K562 (cell line): ENCODE results near the gene SERPINA1. TPM values are rescaled to one million over a fixed set of nuclear protein-coding genes. Genes with fewer than 3 reads are reported as not detected.

ENCODE experiments used
- ATAC-seq: fragments of 200-7000 bp; cut with Tn5 transposase; 3 replicates; pipeline ENCODE4 v1.9.1; 2020; ENCODE audit warnings: moderate library complexity
- BruUV-seq: library from RNA; stranded (reverse); fragments of 400-500 nt; replicated peaks from 2 replicates; lab custom pipeline; 2021; lab: Mats Ljungman, UMichigan
- CTCF ChIA-PET: fragments of 300-600 bp; formaldehyde crosslinking; extraction: SDS; loops from one replicate; lab custom pipeline; 2021; ENCODE audit warnings: low intra/inter-chr PET ratio; lab: Yijun Ruan, JAX
- POLR2A ChIA-PET: fragments of 300-600, 350-650 bp; sonication (Branson Sonifier 250); formaldehyde crosslinking; extraction: SDS; loops from one replicate; lab custom pipeline; 2021; ENCODE audit warnings: antibody characterized with exemption, inconsistent platforms; lab: Yijun Ruan, JAX
- DNase-seq, 4 experiments: peaks; one replicate each; pipeline versions ENCODE4 v3.0.0 to v3.0.0-alpha.2; 2011 to 2018; ENCODE audit warnings: low spot score in 3 of 4, mixed read lengths in 3 of 4; ENCODE audit errors: extremely low read depth in 1 of 4
- FAIRE-seq: peaks from 2 replicates; lab custom pipeline; 2011; peaks lifted over from hg19 to GRCh38; lab: Jason Lieb, UNC
- H2AFZ ChIP-seq: 2 replicates; pipeline ENCODE4 v1.6.0; 2011; ENCODE audit warnings: low read depth, low read length, control low read depth, inconsistent platforms
- H3K27ac ChIP-seq: fragments of 200-600 bp; 3 replicates; pipeline ENCODE4 v1.8.0; 2011; ENCODE audit warnings: low read depth, mild to moderate bottlenecking, control low read depth, inconsistent platforms, low read length, moderate library complexity, mixed read lengths; ENCODE audit errors: extremely low read depth
- H3K27me3 ChIP-seq, 2 experiments: fragments of 300-600 bp in 1 of 2; 2 replicates in 1 of 2; 3 replicates in 1 of 2; pipeline versions ENCODE4 v1.6.0 to v1.8.0; 2011; ENCODE audit warnings: inconsistent platforms in 2 of 2, low read length in 2 of 2, mild to moderate bottlenecking in 1 of 2, mixed read lengths in 1 of 2, moderate library complexity in 1 of 2; ENCODE audit not compliant: control insufficient read depth in 2 of 2, insufficient read depth in 2 of 2
- H3K36me3 ChIP-seq: fragments of 300-600 bp; 3 replicates; pipeline ENCODE4 v1.8.0; 2011; ENCODE audit warnings: mild to moderate bottlenecking, low read length, inconsistent platforms; ENCODE audit not compliant: control insufficient read depth, insufficient read depth
- H3K4me1 ChIP-seq, 2 experiments: fragments of 200-600 bp in 1 of 2; replicated peaks in 1 of 2; 2 replicates in 1 of 2; 3 replicates in 1 of 2; pipeline versions ENCODE4 v1.5.1 to v1.8.0; 2011; ENCODE audit warnings: inconsistent platforms in 2 of 2, low read length in 2 of 2, mild to moderate bottlenecking in 1 of 2, mixed read lengths in 1 of 2, moderate library complexity in 1 of 2; ENCODE audit not compliant: control insufficient read depth in 2 of 2, insufficient read depth in 2 of 2
- H3K4me2 ChIP-seq: 2 replicates; pipeline ENCODE4 v1.6.1; 2011; ENCODE audit warnings: low read length, control low read depth, inconsistent platforms, mixed read lengths; ENCODE audit not compliant: insufficient read depth
- H3K4me3 ChIP-seq: fragments of 200-600 bp; sonication (generic), shearing (Covaris generic); 2 replicates; pipeline ENCODE4 v1.5.1; 2016; ENCODE audit warnings: control low read depth, inconsistent platforms
- H3K79me2 ChIP-seq: fragments of 200-600 bp; 3 replicates; pipeline ENCODE4 v1.8.0; 2011; ENCODE audit warnings: low read length, inconsistent platforms; ENCODE audit not compliant: control insufficient read depth, insufficient read depth
- H3K9ac ChIP-seq, 2 experiments: 2 replicates each; pipeline versions ENCODE4 v1.6.0 to v1.6.1; 2011; ENCODE audit warnings: low read depth in 2 of 2, low read length in 2 of 2, control low read depth in 1 of 2, inconsistent platforms in 1 of 2, mild to moderate bottlenecking in 1 of 2, mixed read lengths in 1 of 2; ENCODE audit not compliant: insufficient read depth in 1 of 2
- H3K9me1 ChIP-seq: one replicate; pipeline ENCODE4 v1.6.0; 2011; ENCODE audit warnings: inconsistent platforms, mild to moderate bottlenecking, low read length, moderate library complexity; ENCODE audit not compliant: control insufficient read depth, insufficient read depth
- H3K9me3 ChIP-seq: replicated peaks from 2 replicates; pipeline ENCODE4 v1.5.1; 2011; ENCODE audit warnings: low read depth, low read length, inconsistent platforms; ENCODE audit not compliant: control insufficient read depth, insufficient read depth
- H4K20me1 ChIP-seq: replicated peaks from 2 replicates; pipeline ENCODE4 v1.6.1; 2011; ENCODE audit warnings: low read length, inconsistent platforms, mixed read lengths; ENCODE audit not compliant: control insufficient read depth, insufficient read depth
- ASH1L ChIP-seq: fragments of 450-650 bp; IDR thresholded peaks from 2 replicates; pipeline ENCODE4 v1.6.1; 2018; ENCODE audit warnings: borderline replicate concordance, mild to moderate bottlenecking, low read depth; ENCODE audit not compliant: partially characterized antibody
- GABPA ChIP-seq: fragments of 200-800 bp; sonication (Bioruptor generic); conservative IDR thresholded peaks from 2 replicates; pipeline ENCODE4 v1.6.1; 2016; ENCODE audit warnings: low read depth, missing genetic modification characterization, missing compliant biosample characterization
- GTF2E2 ChIP-seq: fragments of 200-800 bp; sonication (Bioruptor generic); IDR thresholded peaks from 2 replicates; pipeline ENCODE4 v1.6.1; 2016; ENCODE audit warnings: missing genetic modification characterization, missing compliant biosample characterization
- NR2F6 ChIP-seq: fragments of 450-650 bp; formaldehyde crosslinking; IDR thresholded peaks from 2 replicates; pipeline ENCODE4 v1.4.0; 2020; ENCODE audit warnings: mild to moderate bottlenecking
- UBTF ChIP-seq, 2 experiments: IDR thresholded peaks; 2 replicates each; pipeline ENCODE4 v1.6.1; 2012; ENCODE audit warnings: improper control_type of control experiment in 2 of 2, low read depth in 2 of 2, low read length in 2 of 2, borderline replicate concordance in 1 of 2
- ZBTB1 ChIP-seq: sonication (generic); formaldehyde crosslinking; IDR thresholded peaks from 2 replicates; pipeline ENCODE4 v1.8.1; 2023; ENCODE audit warnings: missing genetic modification reagents, low read depth, mild to moderate bottlenecking, borderline replicate concordance
- ZNF224 ChIP-seq: sonication (generic); formaldehyde crosslinking; IDR thresholded peaks from 2 replicates; pipeline ENCODE4 v1.8.0; 2022; ENCODE audit warnings: mild to moderate bottlenecking, missing genetic modification reagents
- WGBS: fragments of 100-300 bp; shearing (Covaris generic); methylation state at CpG from one replicate; pipeline ENCODE4 v1.1.6; 2016; ENCODE audit warnings: low coverage, mixed read lengths; ENCODE audit not compliant: insufficient coverage; ENCODE audit errors: missing lambda C conversion rate; 5-methylcytosine and 5-hydroxymethylcytosine counted together
- in situ Hi-C: fragments of 300-500 bp; cut with MboI; formaldehyde crosslinking; loops from 4 replicates; pipeline ENCODE4 v1.15.0; 2018; ENCODE audit warnings: inconsistent platforms, mixed read lengths
- intact Hi-C: fragments of 100-400 bp; cut with micrococcal nuclease; formaldehyde crosslinking; loops from 2 replicates; pipeline ENCODE4 v1.14.2; 2022
- polyA plus RNA-seq, 8 experiments: library from polyadenylated mRNA; depleted of rRNA in 4 of 8; stranded (reverse) in 5 of 8; unstranded in 3 of 8; fragments of >200 nt; fragmentation: Nextera tagmentation in 2 of 8; fragmentation: Illumina TruSeq in 1 of 8; extraction: Ambion mirVana in 2 of 8; extraction: Trizol in 1 of 8; gene quantifications; 2 replicates each; pipeline versions ENCODE4 v1.2.1 to v1.2.3, GENCODE V29; 2011 to 2014; ENCODE audit warnings: inconsistent platforms in 1 of 8, missing spikeins in 1 of 8
- total RNA-seq, 7 experiments: library from RNA; depleted of rRNA in 6 of 7; stranded (reverse); fragments of >200 nt in 6 of 7; fragmentation: Illumina TruSeq in 2 of 7; extraction: Trizol in 2 of 7; gene quantifications; 2 replicates each; pipeline versions ENCODE4 v1.2.1 to v1.2.3, GENCODE V29; 2011 to 2021; ENCODE audit warnings: low replicate concordance in 1 of 7
- TF ChIP-seq, protein P1 (sequence below): fragments of 200-800 bp; sonication (Bioruptor generic); IDR thresholded peaks from 2 replicates; pipeline ENCODE4 v1.6.1; 2017; ENCODE audit warnings: missing genetic modification characterization, missing compliant biosample characterization
- TF ChIP-seq, protein P2 (sequence below), 3 experiments: IDR thresholded peaks in 2 of 3; conservative IDR thresholded peaks in 1 of 3; 2 replicates each; pipeline ENCODE4 v1.5.1; 2011 to 2012; ENCODE audit warnings: low read length in 3 of 3, mild to moderate bottlenecking in 3 of 3, control low read depth in 2 of 3, improper control_type of control experiment in 1 of 3, inconsistent platforms in 1 of 3, low read depth in 1 of 3, mixed read lengths in 1 of 3, moderate library complexity in 1 of 3; ENCODE audit not compliant: insufficient read depth in 2 of 3

The SERPINA1 gene
- total and polyA plus RNA-seq, 9 of the 15 experiments (the other 6 are each of a cell fraction or from before 2014, with no cell fraction given), result 4.1 TPM; not detected in 8

DNA sequence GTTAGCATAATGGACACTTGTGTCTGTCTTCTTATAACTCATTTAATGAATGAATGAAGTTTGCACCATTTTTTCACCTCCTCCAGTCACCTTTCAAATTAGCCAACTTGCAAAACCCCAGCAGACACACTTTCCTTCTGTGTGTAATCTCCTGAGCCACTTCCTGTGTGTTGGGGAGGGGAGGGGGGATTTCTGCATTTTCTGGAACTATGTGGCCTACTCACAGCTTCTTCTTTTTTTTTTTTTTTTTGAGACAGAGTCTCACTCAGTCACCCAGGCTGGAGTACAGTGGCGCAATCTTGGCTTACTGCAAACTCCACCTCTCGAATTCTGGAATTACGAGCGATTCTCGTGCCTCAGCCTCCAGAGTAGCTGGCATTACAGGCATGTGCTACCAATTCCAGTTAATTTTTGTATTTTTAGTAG lies 4.1 kb upstream of the SERPINA1 start (continued):
- TF ChIP-seq GABPA (tag) (peak; percentile 59), ASH1L (no peak), ZNF224 (CRISPR knock-in tag) (no peak), NR2F6 (no peak)
- TF ChIP-seq, protein P1, sequence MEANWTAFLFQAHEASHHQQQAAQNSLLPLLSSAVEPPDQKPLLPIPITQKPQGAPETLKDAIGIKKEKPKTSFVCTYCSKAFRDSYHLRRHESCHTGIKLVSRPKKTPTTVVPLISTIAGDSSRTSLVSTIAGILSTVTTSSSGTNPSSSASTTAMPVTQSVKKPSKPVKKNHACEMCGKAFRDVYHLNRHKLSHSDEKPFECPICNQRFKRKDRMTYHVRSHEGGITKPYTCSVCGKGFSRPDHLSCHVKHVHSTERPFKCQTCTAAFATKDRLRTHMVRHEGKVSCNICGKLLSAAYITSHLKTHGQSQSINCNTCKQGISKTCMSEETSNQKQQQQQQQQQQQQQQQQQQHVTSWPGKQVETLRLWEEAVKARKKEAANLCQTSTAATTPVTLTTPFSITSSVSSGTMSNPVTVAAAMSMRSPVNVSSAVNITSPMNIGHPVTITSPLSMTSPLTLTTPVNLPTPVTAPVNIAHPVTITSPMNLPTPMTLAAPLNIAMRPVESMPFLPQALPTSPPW (CRISPR knock-in tag), result peak; percentile 60; the same call in 1 of the 2 replicates

DNA sequence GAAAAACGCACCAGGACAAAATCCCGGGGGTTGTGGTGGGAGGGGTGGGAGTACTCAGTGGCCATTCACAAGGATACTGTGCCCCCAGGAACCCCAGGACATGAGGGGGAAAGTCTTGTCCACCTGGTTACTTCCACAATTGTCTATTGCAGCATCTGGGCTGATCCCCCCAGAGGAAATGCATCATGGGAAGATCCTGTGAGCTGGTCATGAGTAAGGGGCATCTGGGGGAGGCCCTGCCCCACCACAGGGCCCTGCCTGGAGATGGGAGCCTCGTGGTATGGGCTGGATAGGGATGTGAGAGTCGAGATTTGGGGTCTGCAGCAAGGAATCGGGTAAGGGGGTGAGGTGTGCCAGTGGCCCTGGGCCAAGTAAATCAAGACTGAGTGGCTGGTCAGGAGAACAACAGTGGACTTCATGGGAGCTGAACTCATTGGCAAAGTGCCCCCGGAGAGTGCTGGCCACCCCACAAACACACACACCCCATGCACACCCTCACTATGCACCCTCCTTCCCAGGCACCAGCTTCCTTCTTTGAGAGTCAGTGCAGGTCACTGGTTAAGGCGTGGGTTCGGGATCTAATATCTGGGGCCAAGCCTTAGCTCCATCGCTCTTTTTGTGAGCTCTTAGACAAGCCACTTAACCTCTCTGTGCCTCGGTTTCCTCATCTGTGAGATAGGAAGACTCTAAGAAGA lies 3.0 kb upstream of the SERPINA1 start:
- H3K27me3 ChIP-seq, result peaks cover 0 to 5% of the 10 kb centered on the region in 2 experiments; a peak in 1 of 5 replicates
- no peaks in the 10 kb centered on the region for H4K20me1 ChIP-seq
- no peaks in the 10 kb centered on the region for H3K9me3 ChIP-seq
- H3K9ac ChIP-seq, result no peak overlapping the region
- H3K4me3 ChIP-seq, result no peak overlapping the region
- FAIRE-seq (no peak), ATAC-seq (no peak), DNase-seq (no peak)
- H2AFZ ChIP-seq, result no peak overlapping the region
- intact Hi-C loops, result no loop called here
- H3K9me1 ChIP-seq, result no peaks in the 10 kb centered on the region
- no peaks in the 10 kb centered on the region for H3K4me1 ChIP-seq
- WGBS, result 0% methylated on average over 6 of the region's 10 CpGs
- no peaks in the 10 kb centered on the region for H3K79me2 ChIP-seq
- POLR2A ChIA-PET, result interaction anchor here (0.5 kb wide), 1 partner anchor 24 kb away, joined by 3 read pairs; no protein-coding TSS in a partner anchor
- in situ Hi-C loops, result no loop called here
- no peak overlapping the region for H3K27ac ChIP-seq
- CTCF ChIA-PET, result no interaction called here
- BruUV-seq, result no TSS peak
- H3K36me3 ChIP-seq, result no peaks in the 10 kb centered on the region
- H3K4me2 ChIP-seq, result no peak overlapping the region
- TF ChIP-seq ZBTB1 (CRISPR knock-in tag), result no peak
- no peak for TF ChIP-seq GTF2E2
- no peak for TF ChIP-seq UBTF (IDR thresholded peaks at IDR 0.05; ENCODE audit: borderline replicate concordance in 1 of 2, low read depth in 2 of 2, low read length in 2 of 2)
- TF ChIP-seq, protein P2, sequence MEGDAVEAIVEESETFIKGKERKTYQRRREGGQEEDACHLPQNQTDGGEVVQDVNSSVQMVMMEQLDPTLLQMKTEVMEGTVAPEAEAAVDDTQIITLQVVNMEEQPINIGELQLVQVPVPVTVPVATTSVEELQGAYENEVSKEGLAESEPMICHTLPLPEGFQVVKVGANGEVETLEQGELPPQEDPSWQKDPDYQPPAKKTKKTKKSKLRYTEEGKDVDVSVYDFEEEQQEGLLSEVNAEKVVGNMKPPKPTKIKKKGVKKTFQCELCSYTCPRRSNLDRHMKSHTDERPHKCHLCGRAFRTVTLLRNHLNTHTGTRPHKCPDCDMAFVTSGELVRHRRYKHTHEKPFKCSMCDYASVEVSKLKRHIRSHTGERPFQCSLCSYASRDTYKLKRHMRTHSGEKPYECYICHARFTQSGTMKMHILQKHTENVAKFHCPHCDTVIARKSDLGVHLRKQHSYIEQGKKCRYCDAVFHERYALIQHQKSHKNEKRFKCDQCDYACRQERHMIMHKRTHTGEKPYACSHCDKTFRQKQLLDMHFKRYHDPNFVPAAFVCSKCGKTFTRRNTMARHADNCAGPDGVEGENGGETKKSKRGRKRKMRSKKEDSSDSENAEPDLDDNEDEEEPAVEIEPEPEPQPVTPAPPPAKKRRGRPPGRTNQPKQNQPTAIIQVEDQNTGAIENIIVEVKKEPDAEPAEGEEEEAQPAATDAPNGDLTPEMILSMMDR (IDR thresholded peaks at IDR 0.05 in 2 of 3, conservative IDR thresholded peaks at IDR 0.05 in 1 of 3; ENCODE audit: insufficient read depth in 2 of 3, low read depth in 1 of 3, low read length in 3 of 3), result no peak
